GM12801 (cell line): Measurements from ENCODE around the gene KCNG4.

Experiments used
- CTCF ChIP-seq: IDR thresholded peaks from one replicate; pipeline ENCODE4 v1.5.1; 2011; ENCODE audit warnings: control low read depth; ENCODE audit not compliant: insufficient read length; ENCODE audit errors: extremely low read depth

Gene KCNG4

GRCh38 chr16:84243732-84244131 lies 3.9 kb upstream of the KCNG4 start:
- no peak for TF ChIP-seq CTCF

DNA sequence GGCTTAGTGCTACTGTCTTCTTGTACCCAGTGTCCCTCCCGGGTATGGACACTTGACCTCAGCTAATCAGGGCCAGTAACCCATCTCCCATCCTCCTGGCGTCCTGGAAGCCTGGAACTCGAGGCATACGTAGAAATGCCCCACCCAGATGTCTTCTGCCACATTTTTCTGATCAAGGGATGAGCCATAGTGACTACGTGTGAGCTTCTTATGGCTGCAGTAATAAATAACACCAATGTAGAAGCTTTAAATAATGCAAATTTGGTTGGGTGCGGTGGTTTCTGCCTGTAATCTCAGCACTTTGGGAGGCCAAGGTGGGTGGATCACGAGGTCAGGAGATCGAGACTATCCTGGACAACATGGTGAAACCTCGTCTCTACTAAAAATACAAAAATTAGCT lies 3.0 kb upstream of the KCNG4 start:
- no peak for TF ChIP-seq CTCF

DNA sequence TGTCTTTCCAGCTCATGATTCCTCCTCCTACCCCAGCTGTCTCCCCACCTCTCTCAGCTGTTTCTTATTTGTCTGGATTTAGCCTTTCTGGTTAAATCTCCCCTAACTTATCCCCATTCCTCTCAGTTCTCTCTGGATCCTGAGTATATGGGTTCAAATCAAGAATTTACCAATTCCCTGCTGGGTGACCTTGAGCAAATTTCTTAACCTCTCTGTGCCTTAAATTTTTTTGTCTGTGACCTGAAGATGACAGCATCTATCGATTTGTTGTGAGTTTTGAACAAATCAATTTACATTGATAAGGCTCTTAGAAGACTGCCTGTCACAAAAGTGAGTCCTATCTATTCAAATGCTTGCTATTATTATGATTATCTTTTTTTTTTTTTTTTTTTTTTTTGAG lies 2.0 kb upstream of the KCNG4 start:
- no peak for TF ChIP-seq CTCF

- no peak for TF ChIP-seq CTCF
Measured at GRCh38 chr16:84240455-84240854, 643 bp upstream of the KCNG4 start.

- TF ChIP-seq CTCF, result no peak
Measured at GRCh38 chr16:84239141-84239769, 557 bp downstream of the KCNG4 start.

- no peak for TF ChIP-seq CTCF
Measured at GRCh38 chr16:84237994-84238750, 1.6 kb downstream of the KCNG4 start.

DNA sequence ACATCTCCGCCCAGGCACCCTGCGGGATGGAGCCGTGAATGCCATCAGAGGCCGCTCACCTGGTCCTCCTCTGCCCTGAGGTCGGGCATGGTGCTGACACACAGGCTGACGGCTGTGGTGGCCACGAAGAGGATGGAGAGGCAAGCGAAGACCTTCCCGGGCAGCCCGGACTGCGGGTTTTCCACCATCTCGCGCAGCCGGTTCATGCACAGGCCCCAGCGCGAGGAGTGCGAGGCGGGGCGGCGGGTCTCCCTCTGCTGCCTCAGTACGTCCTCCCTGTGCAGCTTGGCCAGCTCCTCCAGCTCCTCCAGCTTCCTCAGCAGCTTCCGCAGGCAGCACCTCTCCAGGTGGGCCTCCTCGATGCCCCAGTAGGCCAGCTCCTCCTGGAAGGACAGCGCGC lies 3.1 kb downstream of the KCNG4 start:
- no peak for TF ChIP-seq CTCF
